C4-2B (cell line): ENCODE data around the gene ABHD17A.

Experiments
- ZFX ChIP-seq: fragments of 450-650 bp; IDR thresholded peaks from 2 replicates; pipeline ENCODE4 v1.6.1; 2017
- TF ChIP-seq, protein P1 (sequence below): fragments of 450-650 bp; conservative IDR thresholded peaks from 2 replicates; pipeline ENCODE4 v1.5.1; 2017; ENCODE audit warnings: mild to moderate bottlenecking

GRCh38 chr19:1862068-1862423 lies 23.2 kb downstream of the ABHD17A start:
- TF ChIP-seq, protein P1, sequence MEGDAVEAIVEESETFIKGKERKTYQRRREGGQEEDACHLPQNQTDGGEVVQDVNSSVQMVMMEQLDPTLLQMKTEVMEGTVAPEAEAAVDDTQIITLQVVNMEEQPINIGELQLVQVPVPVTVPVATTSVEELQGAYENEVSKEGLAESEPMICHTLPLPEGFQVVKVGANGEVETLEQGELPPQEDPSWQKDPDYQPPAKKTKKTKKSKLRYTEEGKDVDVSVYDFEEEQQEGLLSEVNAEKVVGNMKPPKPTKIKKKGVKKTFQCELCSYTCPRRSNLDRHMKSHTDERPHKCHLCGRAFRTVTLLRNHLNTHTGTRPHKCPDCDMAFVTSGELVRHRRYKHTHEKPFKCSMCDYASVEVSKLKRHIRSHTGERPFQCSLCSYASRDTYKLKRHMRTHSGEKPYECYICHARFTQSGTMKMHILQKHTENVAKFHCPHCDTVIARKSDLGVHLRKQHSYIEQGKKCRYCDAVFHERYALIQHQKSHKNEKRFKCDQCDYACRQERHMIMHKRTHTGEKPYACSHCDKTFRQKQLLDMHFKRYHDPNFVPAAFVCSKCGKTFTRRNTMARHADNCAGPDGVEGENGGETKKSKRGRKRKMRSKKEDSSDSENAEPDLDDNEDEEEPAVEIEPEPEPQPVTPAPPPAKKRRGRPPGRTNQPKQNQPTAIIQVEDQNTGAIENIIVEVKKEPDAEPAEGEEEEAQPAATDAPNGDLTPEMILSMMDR, result no peak
- peak; percentile 27; the same call in 1 of the 2 replicates for TF ChIP-seq ZFX
